ENCODE measurements around the gene PAK6.

- TF ChIP-seq, protein P1, sequence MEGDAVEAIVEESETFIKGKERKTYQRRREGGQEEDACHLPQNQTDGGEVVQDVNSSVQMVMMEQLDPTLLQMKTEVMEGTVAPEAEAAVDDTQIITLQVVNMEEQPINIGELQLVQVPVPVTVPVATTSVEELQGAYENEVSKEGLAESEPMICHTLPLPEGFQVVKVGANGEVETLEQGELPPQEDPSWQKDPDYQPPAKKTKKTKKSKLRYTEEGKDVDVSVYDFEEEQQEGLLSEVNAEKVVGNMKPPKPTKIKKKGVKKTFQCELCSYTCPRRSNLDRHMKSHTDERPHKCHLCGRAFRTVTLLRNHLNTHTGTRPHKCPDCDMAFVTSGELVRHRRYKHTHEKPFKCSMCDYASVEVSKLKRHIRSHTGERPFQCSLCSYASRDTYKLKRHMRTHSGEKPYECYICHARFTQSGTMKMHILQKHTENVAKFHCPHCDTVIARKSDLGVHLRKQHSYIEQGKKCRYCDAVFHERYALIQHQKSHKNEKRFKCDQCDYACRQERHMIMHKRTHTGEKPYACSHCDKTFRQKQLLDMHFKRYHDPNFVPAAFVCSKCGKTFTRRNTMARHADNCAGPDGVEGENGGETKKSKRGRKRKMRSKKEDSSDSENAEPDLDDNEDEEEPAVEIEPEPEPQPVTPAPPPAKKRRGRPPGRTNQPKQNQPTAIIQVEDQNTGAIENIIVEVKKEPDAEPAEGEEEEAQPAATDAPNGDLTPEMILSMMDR (IDR thresholded peaks at IDR 0.05; ENCODE audit: low read depth, low read length, poor library complexity, severe bottlenecking): no peak
- TF ChIP-seq EZH2phosphoT487 (IDR thresholded peaks at IDR 0.05; ENCODE audit: borderline replicate concordance, low read length): no peak
Measured at GRCh38 chr15:40245666-40246450, 7.0 kb downstream of the PAK6 start.
